ENCODE results near the gene MEGF8.

DNA sequence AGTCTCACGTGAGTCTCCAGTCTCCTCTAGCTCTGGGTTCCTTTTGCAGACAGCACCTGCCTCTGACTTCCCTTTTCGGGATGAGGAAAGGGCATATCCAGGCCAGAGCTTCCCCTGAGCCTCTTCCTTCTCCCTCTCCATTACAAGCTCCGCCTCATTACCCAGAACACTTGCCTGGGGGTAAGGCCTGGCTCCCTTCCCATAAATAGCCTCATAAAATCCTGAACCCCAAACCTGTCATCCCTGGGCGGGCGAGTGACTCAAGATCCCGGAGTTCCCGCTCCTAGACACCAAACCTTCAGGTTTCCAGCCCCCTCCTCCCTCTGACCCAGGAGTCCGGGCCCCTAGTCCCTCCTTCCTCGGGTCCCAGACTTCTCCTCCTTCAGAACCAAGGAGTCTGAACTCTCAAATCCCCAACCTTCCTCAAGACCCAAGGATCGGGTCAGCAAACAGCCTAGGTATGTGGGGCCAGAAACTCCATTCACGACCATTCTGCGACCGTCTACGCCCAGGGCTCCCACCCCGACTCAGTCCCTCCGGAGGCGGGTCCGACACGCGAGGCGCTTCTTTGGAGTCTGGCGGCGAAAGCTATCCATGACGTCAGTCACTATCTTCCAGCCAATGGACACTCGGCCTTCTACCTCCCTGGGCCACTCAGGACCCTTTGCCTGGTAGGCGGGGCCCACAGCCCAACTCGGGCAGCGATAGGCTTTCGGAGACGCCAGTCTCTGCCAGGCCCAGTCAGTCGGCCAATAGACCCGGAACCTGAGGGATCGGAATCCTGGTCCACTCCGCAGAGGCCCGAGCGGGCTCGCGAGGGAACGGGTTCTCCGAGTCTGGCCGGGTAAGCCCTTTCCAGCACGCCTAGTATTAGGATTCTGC is 71.2 kb downstream of the MEGF8 start:
- peak; percentile 83 to 98 (median 88) for TF ChIP-seq POLR2AphosphoS5 (IDR thresholded peaks at IDR 0.05)
- TF ChIP-seq POLR2A (IDR thresholded peaks at IDR 0.05): peak; percentile 62

Data from breast epithelium (tissue), 3 donors.